A673 (cell line): ENCODE results near the gene BCL2A1. TPM values are rescaled to one million over a fixed set of nuclear protein-coding genes. Genes with fewer than 3 reads are reported as not detected.
"Not testable (repeated sequence)": the region's sequence is repeated elsewhere in the genome, so short reads cannot be mapped to it uniquely, and the experiment has no call there.

Source experiments
- BruUV-seq: library from RNA; stranded (reverse); fragments of 400-500 nt; replicated peaks from 2 replicates; lab custom pipeline; 2021; lab: Mats Ljungman, UMichigan
- CTCF ChIA-PET: fragments of 300-600 bp; sonication (Branson Sonifier 250); formaldehyde crosslinking; loops from one replicate; lab custom pipeline; 2022; ENCODE audit warnings: antibody characterized with exemption; lab: Charles Lee
- POLR2A ChIA-PET: fragments of 300-600 bp; sonication (Branson Sonifier 250); formaldehyde crosslinking; loops from one replicate; lab custom pipeline; 2022; ENCODE audit warnings: antibody characterized with exemption; ENCODE audit not compliant: low non-redundant PET; lab: Charles Lee
- DNase-seq: peaks from one replicate; pipeline ENCODE4 v3.0.0-alpha.2; 2015; ENCODE audit warnings: low spot score
- H3K27ac ChIP-seq: fragments of 200-600 bp; sonication (generic); 2 replicates; pipeline ENCODE4 v1.5.1; 2016; ENCODE audit warnings: mixed run types, low read depth, mild to moderate bottlenecking, mixed read lengths, antibody characterized with exemption, low read length; ENCODE audit not compliant: poor library complexity, severe bottlenecking
- H3K27me3 ChIP-seq: fragments of 200-600 bp; sonication (generic); replicated peaks from 2 replicates; pipeline ENCODE4 v1.6.1; 2017; ENCODE audit warnings: mixed run types, low read depth, mild to moderate bottlenecking, mixed read lengths, antibody characterized with exemption, low read length; ENCODE audit not compliant: insufficient read depth, poor library complexity
- H3K36me3 ChIP-seq: fragments of 200-600 bp; sonication (generic); 2 replicates; pipeline ENCODE4 v1.6.1; 2016; ENCODE audit warnings: mixed run types, mild to moderate bottlenecking, mixed read lengths, antibody characterized with exemption, low read length; ENCODE audit not compliant: insufficient read depth, poor library complexity, severe bottlenecking
- H3K4me1 ChIP-seq: fragments of 200-600 bp; sonication (generic); 2 replicates; pipeline ENCODE4 v1.6.1; 2017; ENCODE audit warnings: mixed run types, mild to moderate bottlenecking, mixed read lengths, antibody characterized with exemption, low read length; ENCODE audit not compliant: insufficient read depth, poor library complexity, severe bottlenecking
- H3K4me3 ChIP-seq: fragments of 200-600 bp; sonication (generic); 2 replicates; pipeline ENCODE4 v1.5.1; 2016; ENCODE audit warnings: low read depth, mixed run types, mild to moderate bottlenecking, mixed read lengths, low read length; ENCODE audit not compliant: poor library complexity, severe bottlenecking
- H3K9me3 ChIP-seq: fragments of 200-600 bp; sonication (generic); 2 replicates; pipeline ENCODE4 v1.6.1; 2016; ENCODE audit warnings: mixed run types, low read depth, mild to moderate bottlenecking, mixed read lengths, antibody characterized with exemption, low read length; ENCODE audit not compliant: poor library complexity, severe bottlenecking
- EZH2 ChIP-seq: fragments of 200-600 bp; sonication (generic); IDR thresholded peaks from 2 replicates; pipeline ENCODE4 v1.6.1; 2017; ENCODE audit warnings: borderline replicate concordance, low read depth, mild to moderate bottlenecking, mixed read lengths, antibody characterized with exemption, low read length; ENCODE audit not compliant: poor library complexity, severe bottlenecking
- intact Hi-C: fragments of 100-400 bp; cut with micrococcal nuclease; formaldehyde crosslinking; loops from one replicate; pipeline ENCODE4 v1.10.0; 2022; ENCODE audit not compliant: unreplicated experiment
- total RNA-seq: library from RNA; stranded (reverse); gene quantifications from 2 replicates; pipeline ENCODE4 v1.2.3, GENCODE V29; 2021
- TF ChIP-seq, protein P1 (sequence below): fragments of 300-800, 200-600 bp; sonication (generic); conservative IDR thresholded peaks from 2 replicates; pipeline ENCODE4 v1.5.1; 2017; ENCODE audit warnings: low read depth, mild to moderate bottlenecking, antibody characterized with exemption, low read length, moderate library complexity, mixed read lengths

BCL2A1 gene
- total RNA-seq, 1 experiment from 2014 or later, result not detected

DNA sequence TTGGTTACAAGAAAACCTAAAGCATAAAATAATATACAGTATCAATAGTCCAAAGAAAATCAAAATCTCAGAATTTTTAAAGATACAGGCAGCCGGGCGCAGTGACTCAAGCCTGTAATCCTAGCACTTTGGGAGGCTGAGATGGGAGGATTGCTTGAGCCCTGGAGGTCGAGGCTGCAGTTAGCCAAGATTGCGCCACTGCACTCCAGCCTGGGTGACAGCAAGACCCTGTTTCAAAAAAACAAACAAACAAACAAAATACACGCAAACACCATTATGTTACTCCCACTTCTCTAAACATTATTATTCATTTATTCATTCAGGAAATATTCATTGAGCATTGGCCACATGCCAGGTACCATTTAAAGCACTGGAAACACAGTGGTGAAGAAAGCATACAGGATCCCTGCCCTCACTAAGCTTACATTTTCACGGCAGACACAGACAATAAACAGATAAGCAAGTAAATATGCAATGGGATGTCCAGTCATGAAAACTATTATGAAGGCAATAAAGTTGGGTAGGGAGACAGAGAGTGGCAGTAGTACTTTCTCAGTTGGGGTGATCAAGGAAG lies 6.7 kb downstream of the BCL2A1 start:
- no peaks in the 10 kb centered on the region for H3K4me1 ChIP-seq
- H3K4me3 ChIP-seq, result no peak overlapping the region
- POLR2A ChIA-PET, result no interaction called here
- H3K27me3 ChIP-seq, result no peaks in the 10 kb centered on the region
- H3K27ac ChIP-seq, result no peak overlapping the region
- DNase-seq, result no peak
- H3K9me3 ChIP-seq, result no peaks in the 10 kb centered on the region
- CTCF ChIA-PET, result no interaction called here
- no TSS peak for BruUV-seq
- H3K36me3 ChIP-seq, result no peaks in the 10 kb centered on the region
- intact Hi-C loops, result no loop called here
- no peak for TF ChIP-seq EZH2
- TF ChIP-seq, protein P1, sequence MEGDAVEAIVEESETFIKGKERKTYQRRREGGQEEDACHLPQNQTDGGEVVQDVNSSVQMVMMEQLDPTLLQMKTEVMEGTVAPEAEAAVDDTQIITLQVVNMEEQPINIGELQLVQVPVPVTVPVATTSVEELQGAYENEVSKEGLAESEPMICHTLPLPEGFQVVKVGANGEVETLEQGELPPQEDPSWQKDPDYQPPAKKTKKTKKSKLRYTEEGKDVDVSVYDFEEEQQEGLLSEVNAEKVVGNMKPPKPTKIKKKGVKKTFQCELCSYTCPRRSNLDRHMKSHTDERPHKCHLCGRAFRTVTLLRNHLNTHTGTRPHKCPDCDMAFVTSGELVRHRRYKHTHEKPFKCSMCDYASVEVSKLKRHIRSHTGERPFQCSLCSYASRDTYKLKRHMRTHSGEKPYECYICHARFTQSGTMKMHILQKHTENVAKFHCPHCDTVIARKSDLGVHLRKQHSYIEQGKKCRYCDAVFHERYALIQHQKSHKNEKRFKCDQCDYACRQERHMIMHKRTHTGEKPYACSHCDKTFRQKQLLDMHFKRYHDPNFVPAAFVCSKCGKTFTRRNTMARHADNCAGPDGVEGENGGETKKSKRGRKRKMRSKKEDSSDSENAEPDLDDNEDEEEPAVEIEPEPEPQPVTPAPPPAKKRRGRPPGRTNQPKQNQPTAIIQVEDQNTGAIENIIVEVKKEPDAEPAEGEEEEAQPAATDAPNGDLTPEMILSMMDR, result no peak

DNA sequence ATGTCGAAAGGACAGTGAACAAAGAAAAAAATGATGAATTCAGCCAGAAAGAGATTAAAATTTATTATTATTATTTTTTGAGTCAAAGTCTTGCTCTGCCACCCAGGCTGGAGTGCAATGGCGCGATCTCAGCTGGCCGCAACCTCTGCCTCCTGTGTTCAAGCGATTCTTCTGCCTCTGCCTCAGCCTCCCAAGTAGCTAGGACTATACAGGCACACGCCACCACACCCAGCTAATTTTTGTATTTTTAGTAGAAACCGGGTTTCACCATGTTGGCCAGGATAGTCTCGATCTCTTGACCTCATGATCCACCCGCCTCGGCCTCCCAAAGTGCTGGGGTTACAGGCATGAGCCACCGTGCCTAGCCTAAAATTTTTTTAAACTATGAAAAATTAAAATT lies 8.1 kb downstream of the BCL2A1 start:
- H3K9me3 ChIP-seq, intact Hi-C loops, H3K27me3 ChIP-seq, H3K4me1 ChIP-seq, BruUV-seq, DNase-seq, H3K4me3 ChIP-seq, CTCF ChIA-PET, POLR2A ChIA-PET, H3K36me3 ChIP-seq, H3K27ac ChIP-seq: not testable (repeated sequence)

DNA sequence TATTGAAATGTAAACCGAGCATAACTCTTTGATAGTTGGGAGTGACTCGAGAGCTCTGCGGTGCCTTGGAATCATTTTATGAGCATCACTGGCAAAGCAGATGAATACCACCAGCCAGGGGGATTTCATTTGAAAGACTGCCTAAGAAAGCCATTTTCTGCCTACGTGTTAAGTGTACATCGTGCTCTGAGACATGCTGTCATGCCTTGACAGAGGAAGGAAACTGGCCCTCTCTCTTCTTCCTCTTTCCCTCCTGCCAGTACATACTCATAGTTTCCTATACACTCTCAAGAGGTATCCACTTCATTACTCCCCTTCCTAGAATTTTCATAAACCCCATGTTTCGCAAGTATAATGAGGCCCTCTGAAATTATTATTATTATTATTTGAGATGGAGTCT lies 8.8 kb downstream of the BCL2A1 start:
- Histone ChIP-seq H3K4me1 (no peaks in the 10 kb centered on the region), H3K4me3 (no peak overlapping the region), H3K27me3 (no peaks in the 10 kb centered on the region), H3K36me3 (no peaks in the 10 kb centered on the region), H3K27ac (no peak overlapping the region), H3K9me3 (no peaks in the 10 kb centered on the region)
- BruUV-seq, result no TSS peak
- POLR2A ChIA-PET, result no interaction called here
- intact Hi-C loops, result no loop called here
- CTCF ChIA-PET, result interaction anchor here (0.6 kb wide), 1 partner anchor 115 kb away, joined by 6 read pairs; no protein-coding TSS in a partner anchor
- no peak for DNase-seq
- no peak for TF ChIP-seq EZH2
- TF ChIP-seq, protein P1, result no peak

DNA sequence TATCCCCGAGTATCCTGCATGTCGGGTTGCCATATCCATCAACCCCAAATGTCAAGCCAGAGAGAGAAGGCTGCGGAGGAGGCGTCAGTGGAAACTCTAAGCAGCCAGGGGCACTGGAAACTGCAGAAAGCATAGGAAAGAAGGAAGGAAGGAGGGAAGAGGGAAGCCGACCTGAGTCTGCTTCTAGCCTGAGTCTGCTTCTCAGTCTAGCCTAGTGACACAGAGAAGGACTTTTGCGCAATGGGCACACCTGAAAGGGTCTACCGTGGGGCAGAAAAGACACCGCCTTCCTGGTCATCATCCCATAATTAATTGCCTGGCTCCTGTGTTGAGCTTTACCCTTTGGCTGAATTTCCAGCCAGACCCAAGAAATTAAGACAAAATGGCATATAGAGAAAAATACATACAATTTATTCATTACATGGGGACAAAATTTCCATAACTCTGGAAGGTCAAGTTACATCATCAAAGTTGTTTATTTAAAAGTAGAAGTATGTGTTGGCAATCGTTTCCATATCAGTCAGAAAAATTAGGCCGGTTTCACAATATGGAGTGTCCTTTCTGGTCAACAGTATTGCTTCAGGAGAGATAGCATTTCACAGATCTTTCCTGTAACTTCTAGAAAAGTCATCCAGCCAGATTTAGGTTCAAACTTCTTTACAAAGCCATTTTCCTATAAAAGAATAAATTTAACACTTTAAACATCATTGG lies 10.3 kb downstream of the BCL2A1 start:
- CTCF ChIA-PET, result no interaction called here
- no TSS peak for BruUV-seq
- intact Hi-C loops, result no loop called here

More for the DNA sequence above, 10.3 kb downstream of the BCL2A1 start:
- no peaks in the 10 kb centered on the region for H3K9me3 ChIP-seq
- H3K27me3 ChIP-seq, result no peaks in the 10 kb centered on the region
- TF ChIP-seq, protein P1, result no peak
- TF ChIP-seq EZH2, result no peak
- POLR2A ChIA-PET, result no interaction called here
- DNase-seq, result no peak
- no peaks in the 10 kb centered on the region for H3K36me3 ChIP-seq
- no peak overlapping the region for H3K27ac ChIP-seq
- no peak overlapping the region for H3K4me3 ChIP-seq
- no peaks in the 10 kb centered on the region for H3K4me1 ChIP-seq
